Measurements from ENCODE around the gene ANKRD13B. TPM values are rescaled to one million over a fixed set of nuclear protein-coding genes. Genes with fewer than 3 reads are reported as not detected.

Gene ANKRD13B
- total RNA-seq, 1 experiment from 2014 or later, result 45.5 TPM

DNA sequence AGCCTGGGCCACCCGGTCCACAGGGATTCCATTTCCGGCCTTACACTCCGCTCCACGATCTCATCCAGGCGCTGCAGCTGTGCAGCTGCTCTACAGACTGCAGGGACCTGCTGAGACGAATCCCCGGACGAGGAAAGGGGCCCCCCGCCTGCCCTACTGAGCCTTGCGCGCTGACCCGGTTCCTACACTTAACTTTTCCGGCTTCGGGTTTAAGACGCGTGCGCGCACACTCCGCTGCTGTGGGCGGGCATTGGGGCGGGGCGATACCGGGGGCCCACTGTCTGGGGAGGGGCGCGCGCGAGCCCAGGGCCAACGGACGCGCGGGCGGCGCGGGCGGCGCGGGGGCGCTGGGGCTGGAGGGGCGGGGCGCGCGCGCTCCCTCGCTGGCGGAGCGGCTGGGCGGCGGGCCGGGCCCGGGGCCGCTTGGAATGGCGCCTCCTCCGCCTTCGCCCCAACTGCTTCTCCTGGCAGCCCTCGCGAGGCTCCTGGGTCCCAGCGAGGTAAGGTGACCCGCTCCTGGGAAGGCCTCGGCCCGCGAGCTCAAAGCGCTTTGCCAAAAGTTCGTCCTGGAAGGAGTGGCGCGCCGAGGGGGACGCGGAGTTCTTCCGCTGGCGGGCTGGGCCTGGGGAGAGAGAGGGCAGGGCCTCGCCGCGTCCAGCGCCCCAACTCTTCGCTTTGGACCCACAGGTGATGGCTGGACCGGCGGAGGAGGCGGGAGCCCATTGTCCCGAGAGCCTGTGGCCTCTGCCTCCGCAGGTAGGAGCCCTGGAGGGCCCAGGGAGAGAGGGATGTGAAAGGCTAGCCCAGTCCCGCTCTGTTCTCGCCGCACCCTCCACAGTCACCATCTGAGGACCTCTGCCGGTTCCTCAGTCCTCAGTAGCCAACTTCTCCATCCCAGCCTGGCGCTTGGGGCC, 24.3 kb upstream of the ANKRD13B start, which contains the start of gene TP53I13 (continued):
- TF ChIP-seq ZBTB21 (CRISPR knock-in tag; IDR thresholded peaks at IDR 0.05; ENCODE audit: borderline replicate concordance), result no peak
- peak; percentile 75 for TF ChIP-seq SP1 (CRISPR knock-in tag; conservative IDR thresholded peaks at IDR 0.05)
- TF ChIP-seq FOXP1 (CRISPR knock-in tag; IDR thresholded peaks at IDR 0.05; ENCODE audit: borderline replicate concordance), result peak; percentile 8; the same call in 1 of the 2 replicates
- TF ChIP-seq ZNF317 (CRISPR knock-in tag; IDR thresholded peaks at IDR 0.05; ENCODE audit: borderline replicate concordance, low read depth), result no peak
- TF ChIP-seq ETV6 (CRISPR knock-in tag; IDR thresholded peaks at IDR 0.05), result peak; percentile 8; the same call in 1 of the 2 replicates
- TF ChIP-seq PRRX2 (CRISPR knock-in tag; IDR thresholded peaks at IDR 0.05), result no peak
- no peak for TF ChIP-seq CREB1 (CRISPR knock-in tag; IDR thresholded peaks at IDR 0.05)
- TF ChIP-seq ESRRA (CRISPR knock-in tag; IDR thresholded peaks at IDR 0.05; ENCODE audit: borderline replicate concordance), result no peak
- TF ChIP-seq, protein P1, sequence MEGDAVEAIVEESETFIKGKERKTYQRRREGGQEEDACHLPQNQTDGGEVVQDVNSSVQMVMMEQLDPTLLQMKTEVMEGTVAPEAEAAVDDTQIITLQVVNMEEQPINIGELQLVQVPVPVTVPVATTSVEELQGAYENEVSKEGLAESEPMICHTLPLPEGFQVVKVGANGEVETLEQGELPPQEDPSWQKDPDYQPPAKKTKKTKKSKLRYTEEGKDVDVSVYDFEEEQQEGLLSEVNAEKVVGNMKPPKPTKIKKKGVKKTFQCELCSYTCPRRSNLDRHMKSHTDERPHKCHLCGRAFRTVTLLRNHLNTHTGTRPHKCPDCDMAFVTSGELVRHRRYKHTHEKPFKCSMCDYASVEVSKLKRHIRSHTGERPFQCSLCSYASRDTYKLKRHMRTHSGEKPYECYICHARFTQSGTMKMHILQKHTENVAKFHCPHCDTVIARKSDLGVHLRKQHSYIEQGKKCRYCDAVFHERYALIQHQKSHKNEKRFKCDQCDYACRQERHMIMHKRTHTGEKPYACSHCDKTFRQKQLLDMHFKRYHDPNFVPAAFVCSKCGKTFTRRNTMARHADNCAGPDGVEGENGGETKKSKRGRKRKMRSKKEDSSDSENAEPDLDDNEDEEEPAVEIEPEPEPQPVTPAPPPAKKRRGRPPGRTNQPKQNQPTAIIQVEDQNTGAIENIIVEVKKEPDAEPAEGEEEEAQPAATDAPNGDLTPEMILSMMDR (IDR thresholded peaks at IDR 0.05), result no peak
- TF ChIP-seq, protein P2, sequence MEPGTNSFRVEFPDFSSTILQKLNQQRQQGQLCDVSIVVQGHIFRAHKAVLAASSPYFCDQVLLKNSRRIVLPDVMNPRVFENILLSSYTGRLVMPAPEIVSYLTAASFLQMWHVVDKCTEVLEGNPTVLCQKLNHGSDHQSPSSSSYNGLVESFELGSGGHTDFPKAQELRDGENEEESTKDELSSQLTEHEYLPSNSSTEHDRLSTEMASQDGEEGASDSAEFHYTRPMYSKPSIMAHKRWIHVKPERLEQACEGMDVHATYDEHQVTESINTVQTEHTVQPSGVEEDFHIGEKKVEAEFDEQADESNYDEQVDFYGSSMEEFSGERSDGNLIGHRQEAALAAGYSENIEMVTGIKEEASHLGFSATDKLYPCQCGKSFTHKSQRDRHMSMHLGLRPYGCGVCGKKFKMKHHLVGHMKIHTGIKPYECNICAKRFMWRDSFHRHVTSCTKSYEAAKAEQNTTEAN (CRISPR knock-in tag; IDR thresholded peaks at IDR 0.05), result no peak
- TF ChIP-seq JAZF1 (CRISPR knock-in tag; IDR thresholded peaks at IDR 0.05), result no peak
- TF ChIP-seq, protein P3, sequence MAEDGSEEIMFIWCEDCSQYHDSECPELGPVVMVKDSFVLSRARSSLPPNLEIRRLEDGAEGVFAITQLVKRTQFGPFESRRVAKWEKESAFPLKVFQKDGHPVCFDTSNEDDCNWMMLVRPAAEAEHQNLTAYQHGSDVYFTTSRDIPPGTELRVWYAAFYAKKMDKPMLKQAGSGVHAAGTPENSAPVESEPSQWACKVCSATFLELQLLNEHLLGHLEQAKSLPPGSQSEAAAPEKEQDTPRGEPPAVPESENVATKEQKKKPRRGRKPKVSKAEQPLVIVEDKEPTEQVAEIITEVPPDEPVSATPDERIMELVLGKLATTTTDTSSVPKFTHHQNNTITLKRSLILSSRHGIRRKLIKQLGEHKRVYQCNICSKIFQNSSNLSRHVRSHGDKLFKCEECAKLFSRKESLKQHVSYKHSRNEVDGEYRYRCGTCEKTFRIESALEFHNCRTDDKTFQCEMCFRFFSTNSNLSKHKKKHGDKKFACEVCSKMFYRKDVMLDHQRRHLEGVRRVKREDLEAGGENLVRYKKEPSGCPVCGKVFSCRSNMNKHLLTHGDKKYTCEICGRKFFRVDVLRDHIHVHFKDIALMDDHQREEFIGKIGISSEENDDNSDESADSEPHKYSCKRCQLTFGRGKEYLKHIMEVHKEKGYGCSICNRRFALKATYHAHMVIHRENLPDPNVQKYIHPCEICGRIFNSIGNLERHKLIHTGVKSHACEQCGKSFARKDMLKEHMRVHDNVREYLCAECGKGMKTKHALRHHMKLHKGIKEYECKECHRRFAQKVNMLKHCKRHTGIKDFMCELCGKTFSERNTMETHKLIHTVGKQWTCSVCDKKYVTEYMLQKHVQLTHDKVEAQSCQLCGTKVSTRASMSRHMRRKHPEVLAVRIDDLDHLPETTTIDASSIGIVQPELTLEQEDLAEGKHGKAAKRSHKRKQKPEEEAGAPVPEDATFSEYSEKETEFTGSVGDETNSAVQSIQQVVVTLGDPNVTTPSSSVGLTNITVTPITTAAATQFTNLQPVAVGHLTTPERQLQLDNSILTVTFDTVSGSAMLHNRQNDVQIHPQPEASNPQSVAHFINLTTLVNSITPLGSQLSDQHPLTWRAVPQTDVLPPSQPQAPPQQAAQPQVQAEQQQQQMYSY (CRISPR knock-in tag; IDR thresholded peaks at IDR 0.05), result peak; percentile 78
- TF ChIP-seq, protein P4, sequence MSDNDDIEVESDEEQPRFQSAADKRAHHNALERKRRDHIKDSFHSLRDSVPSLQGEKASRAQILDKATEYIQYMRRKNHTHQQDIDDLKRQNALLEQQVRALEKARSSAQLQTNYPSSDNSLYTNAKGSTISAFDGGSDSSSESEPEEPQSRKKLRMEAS (CRISPR knock-in tag; IDR thresholded peaks at IDR 0.05), result peak; percentile 41; the same call in 1 of the 2 replicates
- no peak for TF ChIP-seq TP53 (CRISPR knock-in tag; IDR thresholded peaks at IDR 0.05)
- no peak for TF ChIP-seq CREM (CRISPR knock-in tag; IDR thresholded peaks at IDR 0.05)
- TF ChIP-seq ZNF121 (CRISPR knock-in tag; IDR thresholded peaks at IDR 0.05), result no peak
- no peak; the same call in 1 of the 2 replicates for TF ChIP-seq MYBL2 (CRISPR knock-in tag; IDR thresholded peaks at IDR 0.05)
- TF ChIP-seq, protein P5, sequence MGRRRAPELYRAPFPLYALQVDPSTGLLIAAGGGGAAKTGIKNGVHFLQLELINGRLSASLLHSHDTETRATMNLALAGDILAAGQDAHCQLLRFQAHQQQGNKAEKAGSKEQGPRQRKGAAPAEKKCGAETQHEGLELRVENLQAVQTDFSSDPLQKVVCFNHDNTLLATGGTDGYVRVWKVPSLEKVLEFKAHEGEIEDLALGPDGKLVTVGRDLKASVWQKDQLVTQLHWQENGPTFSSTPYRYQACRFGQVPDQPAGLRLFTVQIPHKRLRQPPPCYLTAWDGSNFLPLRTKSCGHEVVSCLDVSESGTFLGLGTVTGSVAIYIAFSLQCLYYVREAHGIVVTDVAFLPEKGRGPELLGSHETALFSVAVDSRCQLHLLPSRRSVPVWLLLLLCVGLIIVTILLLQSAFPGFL (CRISPR knock-in tag; IDR thresholded peaks at IDR 0.05; ENCODE audit: borderline replicate concordance), result no peak
- no peak for TF ChIP-seq NFATC4 (CRISPR knock-in tag; IDR thresholded peaks at IDR 0.05)
- no peak for TF ChIP-seq ZNF232 (CRISPR knock-in tag; IDR thresholded peaks at IDR 0.05)
- TF ChIP-seq, protein P6, sequence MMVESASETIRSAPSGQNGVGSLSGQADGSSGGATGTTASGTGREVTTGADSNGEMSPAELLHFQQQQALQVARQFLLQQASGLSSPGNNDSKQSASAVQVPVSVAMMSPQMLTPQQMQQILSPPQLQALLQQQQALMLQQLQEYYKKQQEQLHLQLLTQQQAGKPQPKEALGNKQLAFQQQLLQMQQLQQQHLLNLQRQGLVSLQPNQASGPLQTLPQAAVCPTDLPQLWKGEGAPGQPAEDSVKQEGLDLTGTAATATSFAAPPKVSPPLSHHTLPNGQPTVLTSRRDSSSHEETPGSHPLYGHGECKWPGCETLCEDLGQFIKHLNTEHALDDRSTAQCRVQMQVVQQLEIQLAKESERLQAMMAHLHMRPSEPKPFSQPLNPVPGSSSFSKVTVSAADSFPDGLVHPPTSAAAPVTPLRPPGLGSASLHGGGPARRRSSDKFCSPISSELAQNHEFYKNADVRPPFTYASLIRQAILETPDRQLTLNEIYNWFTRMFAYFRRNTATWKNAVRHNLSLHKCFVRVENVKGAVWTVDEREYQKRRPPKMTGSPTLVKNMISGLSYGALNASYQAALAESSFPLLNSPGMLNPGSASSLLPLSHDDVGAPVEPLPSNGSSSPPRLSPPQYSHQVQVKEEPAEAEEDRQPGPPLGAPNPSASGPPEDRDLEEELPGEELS (CRISPR knock-in tag; IDR thresholded peaks at IDR 0.05), result peak; percentile 32; the same call in 1 of the 2 replicates
- 0 out of 2 replicates have a peak, but pooled peaks have one; percentile 54 for TF ChIP-seq KAT7 (CRISPR knock-in tag; IDR thresholded peaks at IDR 0.05; ENCODE audit: borderline replicate concordance)
- no peak for TF ChIP-seq SOX15 (CRISPR knock-in tag; IDR thresholded peaks at IDR 0.05)

Data from WTC11 (cell line).